H9 (cell line): ENCODE results near the gene MYBPC3. TPM values are rescaled to one million over a fixed set of nuclear protein-coding genes. Genes with fewer than 3 reads are reported as not detected.

ENCODE experiments used
- DNase-seq: peaks from one replicate; pipeline ENCODE4 v3.0.0-alpha.2; 2017
- H2AFZ ChIP-seq: one replicate; pipeline ENCODE4 v1.6.1; 2013; ENCODE audit warnings: mild to moderate bottlenecking, low read length, control low read depth, moderate library complexity
- H2AK5ac ChIP-seq: 2 replicates; pipeline ENCODE4 v1.6.1; 2013; ENCODE audit warnings: low read length, control low read depth, mixed read lengths; ENCODE audit not compliant: insufficient read length
- H2BK120ac ChIP-seq: one replicate; pipeline ENCODE4 v1.6.1; 2013; ENCODE audit warnings: low read depth, mild to moderate bottlenecking, low read length, control low read depth, inconsistent platforms; ENCODE audit not compliant: poor library complexity, severe bottlenecking
- H2BK12ac ChIP-seq: 2 replicates; pipeline ENCODE4 v1.6.1; 2013; ENCODE audit warnings: low read length, control low read depth, mixed read lengths, low read depth; ENCODE audit not compliant: insufficient read length
- H2BK15ac ChIP-seq: 2 replicates; pipeline ENCODE4 v1.6.1; 2013; ENCODE audit warnings: low read depth, low read length, control low read depth
- H2BK20ac ChIP-seq: one replicate; pipeline ENCODE4 v1.6.1; 2013; ENCODE audit warnings: low read depth, mild to moderate bottlenecking, low read length, control low read depth, inconsistent platforms; ENCODE audit not compliant: poor library complexity, severe bottlenecking
- H2BK5ac ChIP-seq: 2 replicates; pipeline ENCODE4 v1.6.1; 2013; ENCODE audit warnings: low read length, control low read depth, mixed read lengths; ENCODE audit not compliant: insufficient read length
- H3K14ac ChIP-seq: 2 replicates; pipeline ENCODE4 v1.6.1; 2013; ENCODE audit warnings: low read length, control low read depth; ENCODE audit not compliant: insufficient read depth
- H3K18ac ChIP-seq: 2 replicates; pipeline ENCODE4 v1.6.1; 2013; ENCODE audit warnings: low read depth, mild to moderate bottlenecking, mixed read lengths, low read length, control low read depth; ENCODE audit not compliant: insufficient read length
- H3K23ac ChIP-seq: 2 replicates; pipeline ENCODE4 v1.6.1; 2013; ENCODE audit warnings: low read length, control low read depth, mixed read lengths, low read depth; ENCODE audit not compliant: insufficient read length
- H3K23me2 ChIP-seq: 2 replicates; pipeline ENCODE4 v1.6.1; 2013; ENCODE audit warnings: low read depth, mild to moderate bottlenecking, mixed read lengths, low read length, control low read depth; ENCODE audit not compliant: insufficient read length, poor library complexity, severe bottlenecking
- H3K27ac ChIP-seq: 2 replicates; pipeline ENCODE4 v1.5.1; 2013; ENCODE audit warnings: low read length, control low read depth, mixed read lengths, low read depth; ENCODE audit not compliant: insufficient read length
- H3K27me3 ChIP-seq: 2 replicates; pipeline ENCODE4 v1.6.1; 2013; ENCODE audit warnings: low read length, control low read depth, inconsistent platforms; ENCODE audit not compliant: insufficient read depth
- H3K4ac ChIP-seq: 2 replicates; pipeline ENCODE4 v1.6.1; 2013; ENCODE audit warnings: low read depth, mild to moderate bottlenecking, control low read depth, inconsistent platforms, low read length, moderate library complexity
- H3K4me1 ChIP-seq: 2 replicates; pipeline ENCODE4 v1.6.1; 2013; ENCODE audit warnings: low read length, control low read depth, inconsistent platforms; ENCODE audit not compliant: insufficient read depth
- H3K4me2 ChIP-seq: 2 replicates; pipeline ENCODE4 v1.6.1; 2013; ENCODE audit warnings: low read length, control low read depth, mixed read lengths; ENCODE audit not compliant: insufficient read length, insufficient read depth
- H3K56ac ChIP-seq: 2 replicates; pipeline ENCODE4 v1.6.1; 2013; ENCODE audit warnings: low read depth, mild to moderate bottlenecking, mixed read lengths, low read length, control low read depth; ENCODE audit not compliant: insufficient read length
- H3K79me1 ChIP-seq: 2 replicates; pipeline ENCODE4 v1.6.1; 2013; ENCODE audit warnings: low read depth, mild to moderate bottlenecking, moderate library complexity, low read length, control low read depth, inconsistent platforms; ENCODE audit not compliant: insufficient read depth, poor library complexity, severe bottlenecking
- H3K79me2 ChIP-seq: 2 replicates; pipeline ENCODE4 v1.6.1; 2013; ENCODE audit warnings: low read length, control low read depth, inconsistent platforms; ENCODE audit not compliant: insufficient read depth
- H3K9ac ChIP-seq: 2 replicates; pipeline ENCODE4 v1.6.1; 2013; ENCODE audit warnings: low read length, control low read depth, mixed read lengths; ENCODE audit not compliant: insufficient read length; ENCODE audit errors: extremely low read depth
- H3K9me3 ChIP-seq: one replicate; pipeline ENCODE4 v1.6.1; 2013; ENCODE audit warnings: low read depth, low read length, inconsistent platforms; ENCODE audit not compliant: control insufficient read depth
- H3T11ph ChIP-seq: one replicate; pipeline ENCODE4 v1.6.1; 2013; ENCODE audit warnings: mild to moderate bottlenecking, low read length, control low read depth, inconsistent platforms
- H4K20me1 ChIP-seq: one replicate; pipeline ENCODE4 v1.6.1; 2013; ENCODE audit not compliant: control insufficient read depth, insufficient read length, insufficient read depth
- H4K5ac ChIP-seq: 2 replicates; pipeline ENCODE4 v1.6.1; 2013; ENCODE audit warnings: low read depth, mild to moderate bottlenecking, mixed read lengths, low read length, control low read depth; ENCODE audit not compliant: insufficient read length
- H4K8ac ChIP-seq: replicated peaks from 2 replicates; pipeline ENCODE4 v1.6.1; 2013; ENCODE audit warnings: low read length, control low read depth, mixed read lengths, low read depth; ENCODE audit not compliant: insufficient read length
- H4K91ac ChIP-seq: 2 replicates; pipeline ENCODE4 v1.6.1; 2013; ENCODE audit warnings: low read depth, mild to moderate bottlenecking, moderate library complexity, mixed read lengths, low read length, control low read depth; ENCODE audit not compliant: insufficient read length
- H3K27ac Mint-ChIP-seq, 3 experiments: 2 replicates in 2 of 3; 3 replicates in 1 of 3; pipeline ENCODE4 v1.8.0; 2020 to 2021; ENCODE audit warnings: mixed read lengths in 3 of 3, mild to moderate bottlenecking in 1 of 3, moderate library complexity in 1 of 3
- H3K27me3 Mint-ChIP-seq: 2 replicates; pipeline ENCODE4 v1.8.0; 2021; ENCODE audit warnings: low read depth, mild to moderate bottlenecking, moderate library complexity, mixed read lengths
- H3K36me3 Mint-ChIP-seq, 3 experiments: 2 replicates in 2 of 3; 3 replicates in 1 of 3; pipeline ENCODE4 v1.8.0; 2020 to 2021; ENCODE audit warnings: low read depth in 3 of 3, mixed read lengths in 3 of 3; ENCODE audit not compliant: insufficient read depth in 1 of 3
- H3K4me1 Mint-ChIP-seq, 2 experiments: 2 replicates each; pipeline ENCODE4 v1.8.0; 2020; ENCODE audit warnings: mixed read lengths in 2 of 2
- H3K4me3 Mint-ChIP-seq, 2 experiments: 2 replicates in 1 of 2; 3 replicates in 1 of 2; pipeline ENCODE4 v1.8.0; 2020 to 2021; ENCODE audit warnings: mild to moderate bottlenecking in 2 of 2, mixed read lengths in 2 of 2, moderate library complexity in 1 of 2
- H3K9me3 Mint-ChIP-seq, 2 experiments: 2 replicates in 1 of 2; 3 replicates in 1 of 2; pipeline ENCODE4 v1.8.0; 2020; ENCODE audit warnings: mild to moderate bottlenecking in 2 of 2, mixed read lengths in 2 of 2, moderate library complexity in 1 of 2
- CTCF ChIP-seq: fragments of 200-600 bp; sonication (generic); conservative IDR thresholded peaks from 3 replicates; pipeline ENCODE4 v1.8.0; 2021; ENCODE audit warnings: antibody characterized with exemption, mild to moderate bottlenecking
- WGBS: extraction: QIAGEN DNeasy Blood & Tissue Kit; methylation state at CpG from one replicate; pipeline ENCODE4 v1.1.7; 2013; ENCODE audit warnings: missing lambda C conversion rate, low lambda C conversion rate, mixed read lengths; ENCODE audit not compliant: insufficient read length; ENCODE audit errors: extremely low coverage; 5-methylcytosine and 5-hydroxymethylcytosine counted together
- total RNA-seq: library from RNA; stranded (reverse); gene quantifications from 2 replicates; pipeline ENCODE4 v1.2.1, GENCODE V29; 2021

Gene MYBPC3
- total RNA-seq, 1 experiment from 2014 or later = not detected

- no peak overlapping the region for H3T11ph ChIP-seq
Observed at GRCh38 chr11:47338396-47339241, 13.9 kb downstream of the MYBPC3 start.

More at GRCh38 chr11:47338396-47339241, 13.9 kb downstream of the MYBPC3 start:
- WGBS = no CpG with 5 or more reads among the region's 27 CpGs
- no peak overlapping the region for H2AFZ ChIP-seq
- DNase-seq = no peak
- no peak overlapping the region for H3K27ac ChIP-seq
- no peaks in the 10 kb centered on the region for H3K79me2 ChIP-seq
- Mint-ChIP-seq H3K4me3 (no peak overlapping the region), H3K36me3 (no peaks in the 10 kb centered on the region; a peak in 1 of 7 replicates), H3K27me3 (peaks cover 1% of the 10 kb centered on the region; the same call in 1 of the 2 replicates), H3K4me1 (no peaks in the 10 kb centered on the region), H3K27ac (peak overlapping the region in 2 of 3 experiments; percentile 22 to 55; a peak in 2 of 7 replicates), H3K9me3 (no peaks in the 10 kb centered on the region; a peak in 1 of 5 replicates)
- no peak overlapping the region for H3K4me2 ChIP-seq
- H2BK120ac ChIP-seq = no peak overlapping the region
- no peak overlapping the region for H3K14ac ChIP-seq
- H4K8ac ChIP-seq = no peak overlapping the region
- no peak overlapping the region for H4K91ac ChIP-seq
- H3K23me2 ChIP-seq = no peaks in the 10 kb centered on the region
- H2BK20ac ChIP-seq = no peak overlapping the region
- H3K9me3 ChIP-seq = no peaks in the 10 kb centered on the region
- no peaks in the 10 kb centered on the region for H3K79me1 ChIP-seq
- no peaks in the 10 kb centered on the region for H3K4me1 ChIP-seq
- TF ChIP-seq CTCF = no peak
- H3K23ac ChIP-seq = no peak overlapping the region
- H2BK12ac ChIP-seq = no peak overlapping the region
- H3K18ac ChIP-seq = no peak overlapping the region
- no peak overlapping the region for H3K9ac ChIP-seq
- no peak overlapping the region for H2AK5ac ChIP-seq
- H3K4ac ChIP-seq = no peak overlapping the region
- H2BK15ac ChIP-seq = no peak overlapping the region
- H2BK5ac ChIP-seq = no peak overlapping the region
- H3K27me3 ChIP-seq = no peaks in the 10 kb centered on the region
- H3K56ac ChIP-seq = no peak overlapping the region
- H4K5ac ChIP-seq = no peak overlapping the region
- H4K20me1 ChIP-seq = no peaks in the 10 kb centered on the region
